Skin epidermis (tissue), 12 donors: Measurements from ENCODE around the gene RBM3.
"Not testable (repeated sequence)": the region's sequence is repeated elsewhere in the genome, so short reads cannot be mapped to it uniquely, and the experiment has no call there.

Experiments used
- H3K27ac ChIP-seq, 21 experiments: fragments of 200-600 bp; sonication (generic) in 11 of 21; one replicate each; pipeline ENCODE4 v1.5.0; 2020; ENCODE audit warnings: mild to moderate bottlenecking in 3 of 21, inconsistent platforms in 2 of 21, moderate library complexity in 2 of 21
- H3K4me3 ChIP-seq, 7 experiments: fragments of 200-600 bp; sonication (generic) in 2 of 7; one replicate each; pipeline ENCODE4 v1.5.0; 2020; ENCODE audit warnings: inconsistent platforms in 2 of 7, mild to moderate bottlenecking in 2 of 7, moderate library complexity in 1 of 7

RBM3 gene

GRCh38 chrX:48574270-48575266 is at the start of gene RBM3:
Gene RBM3, plus strand, starts transcription at chrX:48574484. Its CDS starts 697 bp downstream, at chrX:48575181.
- Histone ChIP-seq H3K4me3 (peak within 1 kb of the TSS; percentile 52 to 69 (median 63)), H3K27ac (peak within 1 kb of the TSS; percentile 87 to 100 (median 97))

DNA sequence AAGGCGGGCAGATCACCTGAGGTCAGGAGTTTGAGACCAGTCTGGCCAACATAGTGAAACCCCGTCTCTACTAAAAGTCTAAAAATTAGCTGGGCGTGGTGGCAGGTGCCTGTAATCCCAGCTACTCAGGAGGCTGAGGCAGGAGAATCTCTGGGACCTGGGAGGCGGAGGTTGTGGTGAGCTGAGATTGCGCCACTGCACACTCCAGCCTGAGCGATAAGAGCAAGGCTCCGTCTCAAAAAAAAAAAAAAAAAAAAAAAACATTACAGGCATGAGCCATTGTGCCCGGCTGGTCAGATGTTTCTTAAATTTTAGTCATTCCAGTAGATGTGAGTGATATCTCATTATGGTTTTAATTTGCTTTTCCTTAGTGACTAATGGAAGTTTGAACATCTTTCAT is 48.4 kb upstream of the RBM3 start:
- H3K27ac ChIP-seq, H3K4me3 ChIP-seq: not testable (repeated sequence)

GRCh38 chrX:48530736-48531135 is 43.5 kb upstream of the RBM3 start:
- Histone ChIP-seq H3K4me3 (no peak overlapping the region), H3K27ac (peak overlapping the region in 16 of 21 experiments; percentile 54 to 88 (median 74))

GRCh38 chrX:48531358-48531959 is 42.8 kb upstream of the RBM3 start:
- H3K4me3 ChIP-seq: no peak overlapping the region

DNA sequence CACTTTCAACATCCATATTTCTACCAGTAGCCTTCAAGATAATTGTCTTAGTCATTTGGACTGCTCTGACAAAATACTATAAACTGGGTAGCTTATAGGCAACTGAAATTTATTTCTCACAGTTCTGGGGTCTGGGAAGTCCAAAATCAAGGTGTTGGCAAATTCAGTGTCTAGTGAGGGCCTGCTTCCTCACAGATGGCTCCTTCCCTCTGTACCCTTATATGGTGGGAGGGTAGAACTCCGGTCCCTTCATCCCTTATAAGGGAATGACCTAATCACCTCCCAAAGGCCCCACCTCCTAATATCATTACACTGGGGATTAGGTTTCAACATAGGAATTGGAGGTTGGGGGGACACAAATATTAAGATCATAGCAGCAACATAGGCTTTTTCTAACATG is 42.1 kb upstream of the RBM3 start:
- Histone ChIP-seq H3K4me3 (no peak overlapping the region), H3K27ac (peak overlapping the region in 20 of 21 experiments; percentile 22 to 88 (median 66))

More at GRCh38 chrX:48531358-48531959, 42.8 kb upstream of the RBM3 start:
- H3K27ac ChIP-seq: peak overlapping the region in 20 of 21 experiments; percentile 28 to 88 (median 73)

- H3K4me3 ChIP-seq: no peak overlapping the region
These were observed 41.1 kb upstream of the RBM3 start for GRCh38 chrX:48533165-48533564.

DNA sequence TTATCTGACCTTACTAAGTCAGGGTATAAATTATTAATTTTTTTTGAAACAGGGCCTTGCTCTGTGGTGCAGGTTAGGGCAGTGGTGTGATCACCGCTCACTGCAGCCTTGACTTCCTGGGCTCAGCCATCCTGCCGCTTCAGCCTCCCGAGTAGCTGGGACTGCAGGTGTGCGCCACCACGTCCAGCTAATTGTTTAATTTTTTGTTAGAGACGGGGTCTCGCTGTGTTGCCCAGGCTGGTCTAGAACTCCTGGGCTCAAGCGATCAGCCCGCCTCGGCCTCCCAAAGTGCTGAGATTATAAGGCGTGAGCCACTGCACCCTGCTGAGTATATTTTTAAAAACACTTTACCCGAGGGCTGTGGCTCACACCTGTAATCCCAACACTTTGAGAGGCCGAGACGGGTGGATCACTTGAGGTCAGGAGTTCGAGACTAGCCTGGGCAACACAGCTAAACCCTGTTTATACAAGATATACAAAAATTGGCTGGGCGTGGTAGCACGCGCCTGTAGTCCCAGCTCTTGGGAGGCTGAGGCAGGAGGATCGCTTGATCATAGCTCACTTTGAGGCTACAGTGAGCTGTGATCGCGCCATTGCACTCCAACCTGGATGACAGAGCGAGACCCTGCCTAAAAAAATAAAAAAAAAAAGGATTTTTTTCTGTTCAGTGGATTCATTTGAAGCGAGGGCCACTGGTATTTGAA is 35.5 kb upstream of the RBM3 start:
- Histone ChIP-seq H3K27ac (peak overlapping the region in 16 of 21 experiments; percentile 27 to 94 (median 80)), H3K4me3 (peak overlapping the region in 3 of 7 experiments; percentile 51 to 65 (median 56))

More at GRCh38 chrX:48533165-48533564, 41.1 kb upstream of the RBM3 start:
- H3K27ac ChIP-seq: peak overlapping the region in 4 of 21 experiments; percentile 20 to 81 (median 35)

- Histone ChIP-seq H3K27ac (peak within 1 kb of the TSS; percentile 56 to 94 (median 85)), H3K4me3 (peak within 1 kb of the TSS; percentile 51 to 68 (median 60))
These were observed 34.8 kb upstream of the RBM3 start, which contains the start of gene TBC1D25 for GRCh38 chrX:48539345-48540027. Gene TBC1D25, plus strand, starts transcription at chrX:48539714. Its CDS starts 84 bp downstream, at chrX:48539798.

DNA sequence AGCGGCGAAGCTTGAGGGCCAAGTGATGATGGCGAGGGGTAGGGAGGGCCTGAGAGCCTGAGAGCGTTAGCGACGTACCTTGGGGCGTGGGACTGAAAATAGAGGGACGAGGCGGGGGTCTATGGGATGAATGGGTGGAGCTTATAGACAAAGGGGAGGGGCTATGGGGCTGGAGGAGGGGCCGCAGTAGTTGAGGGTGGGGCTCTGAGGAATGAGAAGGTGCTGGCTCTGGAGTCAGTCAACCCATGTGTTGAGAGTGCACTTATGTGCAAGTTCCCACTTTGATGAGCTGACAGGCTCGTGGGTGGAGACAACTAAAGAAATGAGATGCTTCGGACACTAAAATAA is 34.3 kb upstream of the RBM3 start:
- Histone ChIP-seq H3K4me3 (peak overlapping the region; percentile 51 to 68 (median 60)), H3K27ac (peak overlapping the region in 20 of 21 experiments; percentile 77 to 94 (median 86))

GRCh38 chrX:48540480-48540879 is 33.8 kb upstream of the RBM3 start:
- Histone ChIP-seq H3K4me3 (peak overlapping the region in 6 of 7 experiments; percentile 51 to 65 (median 58)), H3K27ac (peak overlapping the region in 8 of 21 experiments; percentile 53 to 94 (median 88))

DNA sequence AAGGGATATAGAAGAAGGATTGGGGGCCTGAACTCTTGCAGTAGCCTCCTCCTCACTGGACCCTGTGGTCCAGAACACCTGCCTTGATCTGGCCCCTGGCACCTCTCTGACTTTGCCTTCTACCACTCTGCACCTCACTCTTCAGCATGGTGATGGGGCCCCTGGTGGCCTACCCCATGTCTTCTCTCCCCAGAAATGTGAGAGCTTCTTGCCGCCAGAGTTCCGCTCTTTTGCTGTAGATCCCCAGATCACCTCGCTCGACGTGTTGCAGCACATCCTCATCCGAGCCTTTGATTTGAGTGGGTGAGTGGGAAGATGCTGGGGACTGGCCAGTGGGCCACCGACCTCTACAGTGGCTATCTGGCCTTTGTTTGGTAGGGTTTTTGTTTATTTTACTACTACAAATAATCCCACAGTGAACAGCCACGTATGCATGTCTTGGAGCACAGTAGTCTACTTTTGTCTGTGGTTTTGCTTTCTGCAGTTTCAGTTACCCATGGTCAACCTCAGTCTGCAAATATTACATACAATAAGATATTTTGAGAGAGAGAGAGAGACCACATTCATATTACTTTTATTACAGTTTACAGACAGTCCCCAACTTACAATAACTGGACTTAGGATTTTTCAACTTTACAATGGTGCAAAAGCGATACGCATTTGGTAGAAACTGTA is 33.0 kb upstream of the RBM3 start:
- no peak overlapping the region for H3K4me3 ChIP-seq
- H3K27ac ChIP-seq: no peak overlapping the region

- Histone ChIP-seq H3K4me3 (no peak overlapping the region), H3K27ac (no peak overlapping the region)
These were observed 25.4 kb upstream of the RBM3 start for GRCh38 chrX:48548871-48549270.

DNA sequence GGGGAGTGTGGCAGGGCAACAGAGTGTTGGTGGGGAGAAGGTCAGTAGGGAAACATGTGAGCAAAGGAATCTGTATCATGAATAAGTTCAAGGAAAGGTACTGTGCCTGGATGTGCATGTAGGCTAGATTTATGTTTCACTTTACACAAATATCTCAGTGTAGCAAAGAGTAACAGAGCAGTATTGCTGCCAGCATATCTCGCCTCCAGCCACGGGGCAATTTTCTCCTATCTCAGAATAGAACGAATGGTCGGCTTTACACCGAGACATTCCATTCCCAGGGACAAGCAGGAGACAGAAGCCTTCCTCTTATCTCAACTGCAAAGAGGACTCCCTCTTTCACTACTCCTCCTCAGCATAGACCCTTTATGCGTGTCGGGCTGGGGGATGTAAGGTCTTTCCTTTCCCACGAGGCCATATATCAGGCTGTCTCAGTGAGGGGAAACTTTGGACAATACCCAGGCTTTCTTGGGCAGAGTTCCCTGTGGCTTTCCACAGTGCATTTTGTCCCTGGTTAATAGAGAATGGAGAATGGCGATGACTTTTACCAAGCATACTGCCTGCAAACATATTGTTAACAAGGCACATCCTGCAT is 18.5 kb upstream of the RBM3 start:
- H3K27ac ChIP-seq, H3K4me3 ChIP-seq: not testable (repeated sequence)

DNA sequence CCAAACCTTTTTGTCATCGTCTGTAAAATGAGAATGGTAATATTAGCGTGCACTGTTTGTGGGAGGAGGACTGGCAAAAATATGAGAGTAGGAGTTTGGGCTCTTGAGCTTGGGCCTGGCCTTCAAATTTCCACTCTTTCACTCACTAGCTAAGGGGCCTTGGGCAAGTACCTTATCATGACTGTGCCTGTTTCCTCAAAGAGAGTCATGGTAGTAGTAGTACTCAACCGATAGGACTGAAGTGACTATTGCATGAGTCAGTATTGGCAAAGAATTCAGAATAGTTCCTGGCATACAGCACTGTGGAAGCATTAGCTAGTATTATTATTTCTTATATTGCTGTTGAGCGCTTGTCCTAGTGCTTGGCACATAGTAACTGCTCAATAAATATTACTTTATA is 16.0 kb upstream of the RBM3 start:
- Histone ChIP-seq H3K4me3 (no peak overlapping the region), H3K27ac (no peak overlapping the region)

- Histone ChIP-seq H3K4me3 (no peak overlapping the region), H3K27ac (no peak overlapping the region)
These were observed 14.6 kb upstream of the RBM3 start for GRCh38 chrX:48559636-48560035.

DNA sequence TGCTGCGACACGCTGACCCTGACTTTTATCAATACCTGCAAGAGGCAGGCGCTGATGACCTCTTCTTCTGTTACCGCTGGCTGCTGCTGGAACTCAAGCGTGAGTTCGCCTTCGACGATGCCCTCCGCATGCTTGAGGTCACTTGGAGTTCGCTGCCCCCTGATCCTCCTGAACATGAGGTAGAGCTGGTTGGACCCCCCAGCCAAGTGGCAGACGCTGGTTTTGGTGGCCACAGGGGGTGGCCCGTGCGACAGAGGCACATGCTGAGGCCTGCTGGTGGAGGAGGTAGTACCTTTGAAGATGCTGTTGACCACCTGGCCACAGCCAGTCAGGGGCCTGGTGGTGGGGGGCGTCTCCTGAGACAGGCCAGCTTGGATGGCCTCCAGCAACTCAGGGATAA is 14.2 kb upstream of the RBM3 start:
- H3K4me3 ChIP-seq: no peak overlapping the region
- no peak overlapping the region for H3K27ac ChIP-seq

DNA sequence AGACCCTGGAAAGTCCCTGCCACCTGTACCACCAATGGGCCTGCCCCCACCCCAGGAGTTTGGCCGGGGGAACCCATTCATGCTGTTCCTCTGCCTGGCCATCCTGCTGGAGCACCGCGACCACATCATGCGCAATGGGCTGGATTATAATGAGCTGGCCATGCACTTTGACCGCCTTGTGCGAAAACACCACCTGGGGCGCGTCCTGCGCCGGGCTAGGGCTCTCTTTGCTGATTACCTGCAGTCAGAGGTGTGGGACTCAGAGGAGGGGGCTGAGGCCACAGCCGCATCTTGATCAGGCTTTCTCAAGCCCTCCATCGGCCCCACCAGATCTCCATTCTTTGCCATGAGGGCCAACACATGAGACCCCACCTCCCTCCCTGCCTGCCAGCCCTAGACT is 13.6 kb upstream of the RBM3 start:
- Histone ChIP-seq H3K27ac (no peak overlapping the region), H3K4me3 (no peak overlapping the region)

GRCh38 chrX:48569958-48570357 is 4.3 kb upstream of the RBM3 start:
- no peak overlapping the region for H3K4me3 ChIP-seq
- H3K27ac ChIP-seq: no peak overlapping the region
